Neuronal stem cell (in vitro differentiated cells): ENCODE results near the gene HS3ST3B1. TPM values are rescaled to one million over a fixed set of nuclear protein-coding genes. Genes with fewer than 3 reads are reported as not detected.

ENCODE experiments used
- DNase-seq: peaks from one replicate; pipeline ENCODE4 v3.0.0-alpha.2; 2013; ENCODE audit warnings: low spot score
- H2AFZ ChIP-seq: one replicate; pipeline ENCODE4 v1.6.1; 2013; ENCODE audit warnings: mild to moderate bottlenecking, low read length, inconsistent platforms
- H2AK5ac ChIP-seq: 2 replicates; pipeline ENCODE4 v1.6.1; 2013; ENCODE audit warnings: low read depth, mild to moderate bottlenecking, inconsistent platforms, low read length, moderate library complexity, mixed read lengths
- H2BK120ac ChIP-seq: 2 replicates; pipeline ENCODE4 v1.6.1; 2013; ENCODE audit warnings: low read depth, mild to moderate bottlenecking, inconsistent platforms, low read length, moderate library complexity, mixed read lengths
- H2BK12ac ChIP-seq: one replicate; pipeline ENCODE4 v1.6.1; 2013; ENCODE audit warnings: low read length, inconsistent platforms
- H2BK15ac ChIP-seq: 2 replicates; pipeline ENCODE4 v1.6.1; 2013; ENCODE audit warnings: mild to moderate bottlenecking, low read length, inconsistent platforms, mixed read lengths
- H2BK5ac ChIP-seq: one replicate; pipeline ENCODE4 v1.6.1; 2013; ENCODE audit warnings: inconsistent platforms, mild to moderate bottlenecking, low read length, moderate library complexity
- H3K14ac ChIP-seq: one replicate; pipeline ENCODE4 v1.6.1; 2013; ENCODE audit warnings: low read length, inconsistent platforms
- H3K18ac ChIP-seq: 2 replicates; pipeline ENCODE4 v1.6.1; 2013; ENCODE audit warnings: low read length, inconsistent platforms
- H3K23ac ChIP-seq: 2 replicates; pipeline ENCODE4 v1.6.1; 2013; ENCODE audit warnings: low read depth, mild to moderate bottlenecking, mixed read lengths, low read length, inconsistent platforms; ENCODE audit not compliant: poor library complexity
- H3K27ac ChIP-seq: replicated peaks from 3 replicates; pipeline ENCODE4 v1.5.1; 2013; ENCODE audit warnings: low read length, inconsistent platforms
- H3K27me3 ChIP-seq, 3 experiments: 2 replicates each; pipeline ENCODE4 v1.6.1; 2013; ENCODE audit warnings: low read length in 3 of 3, mild to moderate bottlenecking in 2 of 3, inconsistent platforms in 1 of 3, low read depth in 1 of 3, mixed read lengths in 1 of 3, moderate library complexity in 1 of 3; ENCODE audit not compliant: control insufficient read depth in 3 of 3, insufficient read depth in 3 of 3
- H3K36me3 ChIP-seq, 2 donors: replicated peaks in 1 of 2; 2 replicates each; pipeline ENCODE4 v1.6.1; 2013; ENCODE audit warnings: low read length in 2 of 2; ENCODE audit not compliant: control insufficient read depth in 2 of 2, insufficient read depth in 2 of 2
- H3K4ac ChIP-seq: 2 replicates; pipeline ENCODE4 v1.6.1; 2013; ENCODE audit warnings: inconsistent platforms, mild to moderate bottlenecking, low read length, moderate library complexity
- H3K4me1 ChIP-seq, 2 donors: 1 replicate in 1 of 2; 2 replicates in 1 of 2; pipeline ENCODE4 v1.6.1; 2013; ENCODE audit warnings: low read length in 2 of 2, low read depth in 1 of 2; ENCODE audit not compliant: control insufficient read depth in 2 of 2, insufficient read depth in 1 of 2
- H3K4me2 ChIP-seq: one replicate; pipeline ENCODE4 v1.6.1; 2013; ENCODE audit warnings: mild to moderate bottlenecking, low read length, inconsistent platforms; ENCODE audit not compliant: insufficient read depth, poor library complexity, severe bottlenecking
- H3K4me3 ChIP-seq, 2 donors: 2 replicates each; pipeline ENCODE4 v1.5.1; 2013; ENCODE audit warnings: low read length in 2 of 2, mild to moderate bottlenecking in 2 of 2, inconsistent platforms in 1 of 2, moderate library complexity in 1 of 2
- H3K79me1 ChIP-seq: one replicate; pipeline ENCODE4 v1.6.1; 2013; ENCODE audit warnings: low read depth, mild to moderate bottlenecking, inconsistent platforms, low read length, moderate library complexity
- H3K9ac ChIP-seq: one replicate; pipeline ENCODE4 v1.6.1; 2013; ENCODE audit warnings: mild to moderate bottlenecking, low read depth, low read length, inconsistent platforms; ENCODE audit not compliant: poor library complexity
- H3K9me3 ChIP-seq, 2 donors: replicated peaks in 1 of 2; 2 replicates each; pipeline versions ENCODE3 to v1.6.1; 2013; ENCODE audit warnings: low read length in 2 of 2, mild to moderate bottlenecking in 2 of 2, inconsistent platforms in 1 of 2, low read depth in 1 of 2, mixed read lengths in 1 of 2, moderate library complexity in 1 of 2; ENCODE audit not compliant: control insufficient read depth in 2 of 2, insufficient read depth in 1 of 2
- H4K8ac ChIP-seq: one replicate; pipeline ENCODE4 v1.6.1; 2013; ENCODE audit warnings: low read depth, mild to moderate bottlenecking, inconsistent platforms, low read length, moderate library complexity
- H4K91ac ChIP-seq: one replicate; pipeline ENCODE4 v1.6.1; 2013; ENCODE audit warnings: low read length, low read depth, mild to moderate bottlenecking, inconsistent platforms; ENCODE audit not compliant: poor library complexity
- WGBS, 2 donors: extraction: QIAGEN DNeasy Blood & Tissue Kit; methylation state at CpG; one replicate each; pipeline ENCODE4 v1.1.7; 2013; ENCODE audit warnings: missing lambda C conversion rate in 2 of 2, mixed read lengths in 1 of 2; ENCODE audit not compliant: insufficient read length in 2 of 2, insufficient replicate concordance in 1 of 2; ENCODE audit errors: extremely low coverage in 2 of 2; 5-methylcytosine and 5-hydroxymethylcytosine counted together
- polyA plus RNA-seq, 2 experiments: library from polyadenylated mRNA; stranded (reverse); fragments of 200-250 nt; gene quantifications; one replicate each; pipeline ENCODE4 v1.2.3, GENCODE V29; 2013

Gene HS3ST3B1
- 17.6 TPM for polyA plus RNA-seq (2013, experiment 1 of 2)
- polyA plus RNA-seq (2013, experiment 2 of 2), result 18.0 TPM

DNA sequence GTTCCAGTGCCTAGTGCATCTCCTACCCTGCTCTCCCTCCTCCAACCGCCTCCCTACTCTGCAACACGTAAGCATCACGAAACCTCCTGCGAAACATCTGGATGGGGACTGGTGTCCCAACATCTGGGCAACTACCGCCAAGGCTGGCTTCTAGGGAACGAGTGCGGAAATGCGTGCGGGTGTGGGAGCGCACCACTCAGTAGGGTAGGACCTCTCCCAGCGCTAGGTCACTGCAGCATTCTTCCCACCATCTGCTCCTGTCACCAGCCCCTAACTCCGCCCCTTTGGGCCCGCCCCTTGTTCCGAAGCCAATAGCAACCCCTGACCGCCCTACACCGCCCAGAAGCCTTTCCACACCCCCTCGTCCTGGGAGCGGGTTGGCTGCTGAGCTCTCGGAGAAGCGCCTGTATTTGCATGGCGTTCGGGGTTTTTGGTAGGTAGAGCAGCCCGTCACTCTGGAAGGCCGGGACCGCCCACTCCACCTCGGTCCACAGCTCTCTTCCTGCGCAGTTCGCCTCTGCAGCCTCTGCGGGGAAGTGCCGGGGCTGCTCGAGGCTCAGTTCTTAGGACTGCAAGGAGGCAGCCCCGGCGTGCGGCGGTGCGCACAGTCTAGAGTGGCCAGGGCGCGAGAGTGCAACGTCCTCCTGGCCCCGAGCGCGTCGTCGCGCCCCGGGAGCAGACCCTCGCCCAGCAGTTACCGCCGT lies at the start of gene HS3ST3B1:
HS3ST3B1 (plus strand) TSS at position 507 of the 704 bp plus-strand sequence. CDS start 438 bp downstream, outside the sequence.
- Histone ChIP-seq H3K14ac (peak within 1 kb of the TSS; percentile 97), H2BK5ac (peak within 1 kb of the TSS; percentile 98), H3K9me3 (peaks cover 0 to 22% of the 10 kb centered on the region in 2 donors), H2BK15ac (peak within 1 kb of the TSS; percentile 90), H3K36me3 (peaks cover 0 to 30% of the 10 kb centered on the region in 2 donors), H2BK12ac (peak within 1 kb of the TSS; percentile 95), H2AFZ (peak within 1 kb of the TSS; percentile 87), H2BK120ac (peak within 1 kb of the TSS; percentile 16), H3K18ac (peak within 1 kb of the TSS; percentile 98), H2AK5ac (peak within 1 kb of the TSS; percentile 93), H3K27me3 (peaks cover 2 to 37% (median 25%) of the 10 kb centered on the region in 3 experiments), H3K9ac (peak within 1 kb of the TSS; percentile 97), H4K8ac (no peak within 1 kb of the TSS), H4K91ac (no peak within 1 kb of the TSS), H3K4me1 (peaks cover 12 to 18% of the 10 kb centered on the region in 2 donors), H3K79me1 (peaks cover 15% of the 10 kb centered on the region), H3K23ac (peak within 1 kb of the TSS; percentile 70), H3K27ac (peak within 1 kb of the TSS; percentile 76), H3K4me3 (peak within 1 kb of the TSS; percentile 98 to 99), H3K4ac (peak within 1 kb of the TSS; percentile 5), H3K4me2 (peak within 1 kb of the TSS; percentile 94)
- peak; percentile 99 for DNase-seq
- no CpG with 5 or more reads among the region's 49 CpGs for WGBS, 2 donors

DNA sequence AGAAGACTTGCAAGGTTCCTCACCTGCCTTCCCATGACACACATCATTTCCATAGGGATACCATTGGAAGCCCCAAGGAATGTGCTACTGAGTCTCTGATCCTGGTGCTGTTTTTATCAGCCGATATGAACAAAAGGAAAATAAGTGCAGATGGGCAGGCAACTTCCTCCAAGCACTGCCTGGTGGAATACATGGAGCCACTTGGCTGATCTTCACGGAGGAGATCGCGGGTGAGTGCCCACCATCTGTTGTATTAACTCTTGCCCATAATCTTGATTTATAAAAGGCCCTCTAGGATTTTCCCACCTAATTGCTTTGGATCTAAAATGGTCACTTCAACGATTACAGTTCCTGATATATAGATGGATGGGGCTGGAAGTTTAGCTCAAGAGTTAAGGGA lies 39.5 kb upstream of the HS3ST3B1 start:
- WGBS, 2 donors, result no CpG with 5 or more reads among the region's 5 CpGs
- H4K91ac ChIP-seq, result no peak overlapping the region
- H3K14ac ChIP-seq, result no peak overlapping the region
- H2BK15ac ChIP-seq, result no peak overlapping the region
- no peak overlapping the region for H3K27ac ChIP-seq
- peaks cover 3 to 5% of the 10 kb centered on the region in 2 donors for H3K9me3 ChIP-seq
- no peak overlapping the region for H3K9ac ChIP-seq
- no peak overlapping the region for H3K4me2 ChIP-seq
- no peak overlapping the region for H3K23ac ChIP-seq
- no peak overlapping the region for H2BK12ac ChIP-seq
- H2AFZ ChIP-seq, result no peak overlapping the region
- H3K4me1 ChIP-seq, result no peaks in the 10 kb centered on the region
- H3K79me1 ChIP-seq, result no peaks in the 10 kb centered on the region
- H3K18ac ChIP-seq, result no peak overlapping the region
- no peaks in the 10 kb centered on the region for H3K36me3 ChIP-seq
- no peak for DNase-seq
- H3K27me3 ChIP-seq, result no peaks in the 10 kb centered on the region
- no peak overlapping the region for H3K4ac ChIP-seq
- H2AK5ac ChIP-seq, result no peak overlapping the region
- no peak overlapping the region for H4K8ac ChIP-seq
- no peak overlapping the region for H2BK5ac ChIP-seq
- no peak overlapping the region for H2BK120ac ChIP-seq
- H3K4me3 ChIP-seq, result no peak overlapping the region

DNA sequence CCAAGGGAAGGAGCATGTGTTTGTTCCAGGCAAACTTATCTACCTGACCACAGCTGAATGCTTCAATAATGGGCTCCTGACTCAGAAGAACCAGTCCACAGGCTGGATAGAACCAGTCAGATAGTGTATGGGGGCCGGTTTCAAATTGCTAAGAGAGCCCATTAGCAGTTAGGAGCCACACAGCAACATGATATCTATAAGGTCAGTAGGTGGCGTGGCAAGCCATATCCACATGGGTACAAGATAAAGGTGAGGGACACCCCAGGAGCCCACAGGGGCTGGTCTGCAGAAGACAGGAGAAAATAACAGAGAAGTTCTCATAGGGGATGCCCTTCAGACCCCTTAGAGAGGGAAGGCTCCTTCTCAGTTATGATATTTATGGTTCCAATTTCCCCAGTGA lies 32.6 kb upstream of the HS3ST3B1 start:
- Histone ChIP-seq H2BK120ac (no peak overlapping the region), H3K14ac (no peak overlapping the region), H3K4me2 (no peak overlapping the region), H3K18ac (no peak overlapping the region), H2BK12ac (no peak overlapping the region), H3K9me3 (peaks cover 0 to 3% of the 10 kb centered on the region in 2 donors), H3K36me3 (no peaks in the 10 kb centered on the region), H3K27me3 (no peaks in the 10 kb centered on the region), H3K4me3 (no peak overlapping the region), H2BK5ac (no peak overlapping the region), H3K9ac (no peak overlapping the region), H3K27ac (no peak overlapping the region), H4K8ac (no peak overlapping the region), H3K23ac (no peak overlapping the region), H3K4me1 (no peaks in the 10 kb centered on the region), H3K4ac (no peak overlapping the region), H2AFZ (no peak overlapping the region), H3K79me1 (no peaks in the 10 kb centered on the region), H2AK5ac (no peak overlapping the region), H2BK15ac (no peak overlapping the region), H4K91ac (no peak overlapping the region)
- WGBS, 2 donors, result no CpG with 5 or more reads among the region's 2 CpGs
- DNase-seq, result no peak

DNA sequence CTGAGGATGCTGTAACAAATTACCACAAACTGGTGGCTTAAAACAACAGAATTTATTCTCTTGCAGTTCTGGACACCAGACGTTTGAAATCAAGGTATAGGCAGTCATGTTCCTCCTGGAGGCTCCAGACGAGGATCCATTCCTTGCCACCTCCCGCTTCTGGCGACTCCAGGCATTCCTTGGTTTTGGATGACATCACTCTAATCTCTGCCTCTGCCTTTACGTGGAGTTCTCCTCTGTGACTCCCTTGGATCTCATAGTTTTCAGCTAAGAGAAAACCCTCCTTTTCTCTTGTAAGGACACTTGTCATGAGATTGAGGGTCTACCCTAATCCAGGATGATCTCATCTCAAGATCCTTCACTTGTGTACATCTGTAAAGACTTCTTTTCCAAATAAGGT lies 31.4 kb upstream of the HS3ST3B1 start:
- Histone ChIP-seq H3K79me1 (no peaks in the 10 kb centered on the region), H3K27me3 (no peaks in the 10 kb centered on the region), H4K8ac (no peak overlapping the region), H3K14ac (no peak overlapping the region), H3K36me3 (no peaks in the 10 kb centered on the region), H3K4me1 (no peaks in the 10 kb centered on the region), H3K4me3 (no peak overlapping the region), H2AK5ac (no peak overlapping the region), H2BK12ac (no peak overlapping the region), H2BK15ac (no peak overlapping the region), H3K9ac (no peak overlapping the region), H3K9me3 (peaks cover 0 to 3% of the 10 kb centered on the region in 2 donors), H2AFZ (no peak overlapping the region), H3K4ac (no peak overlapping the region), H4K91ac (no peak overlapping the region), H3K27ac (no peak overlapping the region), H2BK120ac (no peak overlapping the region), H3K4me2 (no peak overlapping the region), H2BK5ac (no peak overlapping the region), H3K23ac (no peak overlapping the region), H3K18ac (no peak overlapping the region)
- DNase-seq, result no peak
- WGBS, 2 donors, result no CpG with 5 or more reads among the region's 5 CpGs
